C4-2B (cell line): ENCODE measurements around the gene FH.

Experiments
- ZFX ChIP-seq: fragments of 450-650 bp; IDR thresholded peaks from 2 replicates; pipeline ENCODE4 v1.6.1; 2017
- TF ChIP-seq, protein P1 (sequence below): fragments of 450-650 bp; conservative IDR thresholded peaks from 2 replicates; pipeline ENCODE4 v1.5.1; 2017; ENCODE audit warnings: mild to moderate bottlenecking

GRCh38 chr1:241532162-241532531 lies 12.6 kb upstream of the FH start, which contains the start of gene KMO:
- TF ChIP-seq, protein P1, sequence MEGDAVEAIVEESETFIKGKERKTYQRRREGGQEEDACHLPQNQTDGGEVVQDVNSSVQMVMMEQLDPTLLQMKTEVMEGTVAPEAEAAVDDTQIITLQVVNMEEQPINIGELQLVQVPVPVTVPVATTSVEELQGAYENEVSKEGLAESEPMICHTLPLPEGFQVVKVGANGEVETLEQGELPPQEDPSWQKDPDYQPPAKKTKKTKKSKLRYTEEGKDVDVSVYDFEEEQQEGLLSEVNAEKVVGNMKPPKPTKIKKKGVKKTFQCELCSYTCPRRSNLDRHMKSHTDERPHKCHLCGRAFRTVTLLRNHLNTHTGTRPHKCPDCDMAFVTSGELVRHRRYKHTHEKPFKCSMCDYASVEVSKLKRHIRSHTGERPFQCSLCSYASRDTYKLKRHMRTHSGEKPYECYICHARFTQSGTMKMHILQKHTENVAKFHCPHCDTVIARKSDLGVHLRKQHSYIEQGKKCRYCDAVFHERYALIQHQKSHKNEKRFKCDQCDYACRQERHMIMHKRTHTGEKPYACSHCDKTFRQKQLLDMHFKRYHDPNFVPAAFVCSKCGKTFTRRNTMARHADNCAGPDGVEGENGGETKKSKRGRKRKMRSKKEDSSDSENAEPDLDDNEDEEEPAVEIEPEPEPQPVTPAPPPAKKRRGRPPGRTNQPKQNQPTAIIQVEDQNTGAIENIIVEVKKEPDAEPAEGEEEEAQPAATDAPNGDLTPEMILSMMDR = no peak
- TF ChIP-seq ZFX = no peak
